Loucy (cell line): ENCODE data around the gene EIPR1.

Source experiments
- H2AFZ ChIP-seq: fragments of 200-600 bp; sonication (generic); 2 replicates; pipeline ENCODE4 v1.6.0; 2016; ENCODE audit warnings: antibody characterized with exemption, mild to moderate bottlenecking, low read length, moderate library complexity
- H3F3A ChIP-seq: fragments of 200-600 bp; 2 replicates; pipeline ENCODE4 v1.6.0; 2016; ENCODE audit warnings: antibody characterized with exemption, low read depth, mild to moderate bottlenecking
- H3K27me3 ChIP-seq: fragments of 200-600 bp; sonication (generic); 2 replicates; pipeline ENCODE4 v1.6.1; 2014; ENCODE audit warnings: low read length, mild to moderate bottlenecking; ENCODE audit not compliant: insufficient read depth, poor library complexity, severe bottlenecking
- H3K36me3 ChIP-seq: fragments of 200-600 bp; sonication (generic); 2 replicates; pipeline ENCODE4 v1.6.1; 2016; ENCODE audit warnings: low read length; ENCODE audit not compliant: insufficient read depth
- H3K4me1 ChIP-seq: fragments of 200-600 bp; sonication (generic); 2 replicates; pipeline ENCODE4 v1.5.1; 2014; ENCODE audit warnings: low read length, mild to moderate bottlenecking; ENCODE audit not compliant: insufficient read depth, poor library complexity, severe bottlenecking
- H3K4me2 ChIP-seq: fragments of 200-600 bp; sonication (generic); 2 replicates; pipeline ENCODE4 v1.6.0; 2014; ENCODE audit warnings: antibody characterized with exemption, low read length, low read depth, mild to moderate bottlenecking; ENCODE audit not compliant: poor library complexity, severe bottlenecking
- H3K4me3 ChIP-seq: fragments of 200-600 bp; sonication (generic); 2 replicates; pipeline ENCODE4 v1.5.1; 2014; ENCODE audit warnings: low read length, mild to moderate bottlenecking, mixed read lengths; ENCODE audit not compliant: poor library complexity, severe bottlenecking
- H3K79me2 ChIP-seq: fragments of 200-600 bp; sonication (generic); 2 replicates; pipeline ENCODE4 v1.6.1; 2014; ENCODE audit warnings: low read length; ENCODE audit not compliant: insufficient read depth
- H3K9ac ChIP-seq: fragments of 200-600 bp; sonication (generic); 2 replicates; pipeline ENCODE4 v1.6.0; 2014; ENCODE audit warnings: mild to moderate bottlenecking, low read depth, low read length, moderate library complexity; ENCODE audit not compliant: poor library complexity, severe bottlenecking
- H3K9me2 ChIP-seq: fragments of 200-600 bp; sonication (generic); replicated peaks from 2 replicates; pipeline ENCODE4 v1.6.1; 2016; ENCODE audit warnings: low read depth, low read length, mixed read lengths
- H3K9me3 ChIP-seq: fragments of 200-600 bp; sonication (generic); 2 replicates; pipeline ENCODE4 v1.6.1; 2014; ENCODE audit warnings: mild to moderate bottlenecking, antibody characterized with exemption, low read length, low read depth; ENCODE audit not compliant: insufficient read depth
- H4K20me1 ChIP-seq: fragments of 200-600 bp; sonication (generic); 2 replicates; pipeline ENCODE4 v1.6.0; 2014; ENCODE audit warnings: antibody characterized with exemption, low read length, mild to moderate bottlenecking; ENCODE audit not compliant: insufficient read depth, poor library complexity, severe bottlenecking
- EZH2phosphoT487 ChIP-seq: fragments of 200-600 bp; IDR thresholded peaks from 2 replicates; pipeline ENCODE4 v1.6.1; 2018; ENCODE audit warnings: antibody characterized with exemption, mild to moderate bottlenecking, moderate library complexity, borderline replicate concordance
- TF ChIP-seq, protein P1 (sequence below): fragments of 200-600 bp; sonication (generic); conservative IDR thresholded peaks from 2 replicates; pipeline ENCODE4 v1.5.1; 2014; ENCODE audit warnings: mild to moderate bottlenecking, antibody characterized with exemption, low read length

EIPR1 gene

DNA sequence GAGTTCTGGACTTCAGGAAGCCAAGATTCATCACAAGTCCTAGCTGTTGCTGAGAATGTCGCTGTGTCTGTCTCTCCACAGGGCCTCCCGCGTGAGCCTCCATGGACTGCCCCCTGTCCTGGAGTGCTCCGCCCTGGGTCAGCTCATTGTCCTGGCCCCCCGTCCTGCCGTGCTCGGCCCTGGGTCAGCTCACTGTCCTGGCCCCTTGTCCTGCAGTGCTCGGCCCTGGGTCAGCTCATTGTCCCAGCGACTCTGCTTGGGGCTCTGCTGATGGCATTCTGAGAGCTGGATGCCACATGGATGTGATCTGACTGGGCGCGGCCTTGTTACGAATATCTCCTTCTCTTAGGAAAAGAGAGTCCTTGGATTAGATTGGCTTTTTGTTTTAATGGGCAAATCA, 78.5 kb downstream of the EIPR1 start:
- Histone ChIP-seq H3K27me3 (no peaks in the 10 kb centered on the region), H3K4me1 (no peaks in the 10 kb centered on the region), H3K4me3 (no peak overlapping the region), H3K79me2 (no peaks in the 10 kb centered on the region), H3K9ac (no peak overlapping the region), H3K9me3 (no peaks in the 10 kb centered on the region), H4K20me1 (no peaks in the 10 kb centered on the region), H2AFZ (no peak overlapping the region), H3K4me2 (no peak overlapping the region), H3F3A (no peaks in the 10 kb centered on the region), H3K9me2 (no peaks in the 10 kb centered on the region), H3K36me3 (peaks cover 20% of the 10 kb centered on the region; the same call in 1 of the 2 replicates)
- TF ChIP-seq EZH2phosphoT487: no peak
- TF ChIP-seq, protein P1, sequence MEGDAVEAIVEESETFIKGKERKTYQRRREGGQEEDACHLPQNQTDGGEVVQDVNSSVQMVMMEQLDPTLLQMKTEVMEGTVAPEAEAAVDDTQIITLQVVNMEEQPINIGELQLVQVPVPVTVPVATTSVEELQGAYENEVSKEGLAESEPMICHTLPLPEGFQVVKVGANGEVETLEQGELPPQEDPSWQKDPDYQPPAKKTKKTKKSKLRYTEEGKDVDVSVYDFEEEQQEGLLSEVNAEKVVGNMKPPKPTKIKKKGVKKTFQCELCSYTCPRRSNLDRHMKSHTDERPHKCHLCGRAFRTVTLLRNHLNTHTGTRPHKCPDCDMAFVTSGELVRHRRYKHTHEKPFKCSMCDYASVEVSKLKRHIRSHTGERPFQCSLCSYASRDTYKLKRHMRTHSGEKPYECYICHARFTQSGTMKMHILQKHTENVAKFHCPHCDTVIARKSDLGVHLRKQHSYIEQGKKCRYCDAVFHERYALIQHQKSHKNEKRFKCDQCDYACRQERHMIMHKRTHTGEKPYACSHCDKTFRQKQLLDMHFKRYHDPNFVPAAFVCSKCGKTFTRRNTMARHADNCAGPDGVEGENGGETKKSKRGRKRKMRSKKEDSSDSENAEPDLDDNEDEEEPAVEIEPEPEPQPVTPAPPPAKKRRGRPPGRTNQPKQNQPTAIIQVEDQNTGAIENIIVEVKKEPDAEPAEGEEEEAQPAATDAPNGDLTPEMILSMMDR: no peak

GRCh38 chr2:3298191-3298590, 79.4 kb downstream of the EIPR1 start:
- peaks cover 3% of the 10 kb centered on the region for H4K20me1 ChIP-seq
- H3K4me1 ChIP-seq: no peaks in the 10 kb centered on the region
- H3K79me2 ChIP-seq: no peaks in the 10 kb centered on the region
- H2AFZ ChIP-seq: no peak overlapping the region
- H3K9me3 ChIP-seq: no peaks in the 10 kb centered on the region
- H3K4me3 ChIP-seq: no peak overlapping the region
- H3K4me2 ChIP-seq: no peak overlapping the region
- H3K27me3 ChIP-seq: no peaks in the 10 kb centered on the region
- H3K9me2 ChIP-seq: no peaks in the 10 kb centered on the region
- no peaks in the 10 kb centered on the region for H3F3A ChIP-seq
- H3K9ac ChIP-seq: no peak overlapping the region
- TF ChIP-seq, protein P1: no peak
- no peak for TF ChIP-seq EZH2phosphoT487
- peaks cover 20% of the 10 kb centered on the region; the same call in 1 of the 2 replicates for H3K36me3 ChIP-seq

- Histone ChIP-seq H3K4me2 (no peak overlapping the region), H2AFZ (no peak overlapping the region), H3K9ac (no peak overlapping the region), H4K20me1 (peaks cover 3% of the 10 kb centered on the region), H3K4me1 (no peaks in the 10 kb centered on the region), H3K4me3 (no peak overlapping the region), H3K79me2 (no peaks in the 10 kb centered on the region), H3K36me3 (peaks cover 19% of the 10 kb centered on the region; the same call in 1 of the 2 replicates), H3F3A (no peaks in the 10 kb centered on the region), H3K9me3 (no peaks in the 10 kb centered on the region), H3K9me2 (no peaks in the 10 kb centered on the region), H3K27me3 (no peaks in the 10 kb centered on the region)
- TF ChIP-seq, protein P1: no peak
- no peak for TF ChIP-seq EZH2phosphoT487
Measured at GRCh38 chr2:3297523-3297922, 80.1 kb downstream of the EIPR1 start.
